ENCODE measurements around the gene EXOC3L1.

The EXOC3L1 gene

GRCh38 chr16:67146523-67147357, 43.2 kb downstream of the EXOC3L1 start:
- DNase-seq (ENCODE audit: low spot score), result no peak

- DNase-seq (ENCODE audit: low spot score), result no peak
These were observed 44.2 kb downstream of the EXOC3L1 start for GRCh38 chr16:67145746-67146145.

DNA sequence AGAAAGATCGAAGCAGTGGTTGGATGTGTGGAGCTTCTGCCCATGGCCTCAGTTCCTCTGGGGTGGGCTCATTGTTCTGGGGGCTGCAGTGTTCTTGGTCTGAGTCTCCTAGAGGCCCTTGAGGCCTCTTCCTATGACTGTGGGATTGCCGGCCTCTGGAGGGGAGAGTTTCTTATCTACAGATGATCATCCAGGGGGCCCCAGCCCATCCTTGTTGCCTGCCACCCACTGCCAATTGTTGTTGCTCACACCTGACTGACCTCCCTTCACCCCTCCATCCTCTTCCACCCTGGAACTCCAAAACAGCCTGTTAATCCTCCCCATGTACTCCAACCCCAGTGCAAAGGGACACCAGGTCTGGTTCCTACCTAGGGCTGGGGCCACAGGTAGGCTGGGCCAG, 45.0 kb downstream of the EXOC3L1 start:
- no peak for DNase-seq (ENCODE audit: low spot score)

DNA sequence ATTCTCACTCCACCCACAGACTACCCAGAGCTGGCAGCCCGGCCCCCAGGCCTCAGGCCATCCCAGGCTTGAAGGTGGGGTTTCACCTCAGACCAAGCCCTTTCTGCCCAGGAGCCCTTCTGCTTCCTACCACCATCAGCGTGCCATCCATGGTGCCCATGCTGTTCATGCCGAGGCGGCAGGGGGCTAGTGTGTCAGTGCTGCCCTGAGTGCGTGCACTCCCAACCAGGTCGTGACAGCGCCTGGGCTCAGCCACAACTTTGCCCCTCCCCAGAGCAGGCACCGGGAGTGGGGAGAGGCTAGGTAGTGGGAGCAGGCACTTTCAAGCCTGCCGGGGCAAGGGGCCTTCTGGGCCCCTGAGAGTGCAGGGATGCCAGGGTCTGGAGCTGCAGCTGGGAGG, 47.6 kb downstream of the EXOC3L1 start:
- no peak for DNase-seq (ENCODE audit: low spot score)

- DNase-seq (ENCODE audit: low spot score), result no peak
These were observed 48.5 kb downstream of the EXOC3L1 start for GRCh38 chr16:67141391-67141790.

DNA sequence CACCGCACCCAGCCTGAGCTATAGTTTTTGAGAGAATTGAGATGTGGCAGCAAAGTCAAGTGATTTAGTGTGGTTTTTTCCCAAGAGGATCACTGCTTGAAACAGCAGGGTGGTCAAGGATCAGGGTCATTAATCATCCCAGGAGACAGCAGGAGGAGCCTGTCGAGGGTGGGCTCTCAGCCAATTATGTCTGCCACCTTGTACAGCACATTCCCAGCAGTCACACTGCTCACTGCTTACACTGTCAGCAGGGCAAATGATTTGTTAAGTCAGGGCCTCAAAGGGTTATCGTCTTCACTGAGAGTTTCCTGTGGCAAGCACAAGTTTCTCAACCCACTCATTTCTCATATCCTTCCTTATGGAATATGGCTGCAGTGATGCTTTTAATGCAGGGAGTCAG, 52.3 kb downstream of the EXOC3L1 start:
- DNase-seq (ENCODE audit: low spot score), result no peak
